Fibroblast of peridontal ligament (primary cell): ENCODE results near the gene CNIH1.
"Not testable (repeated sequence)": the region's sequence is repeated elsewhere in the genome, so short reads cannot be mapped to it uniquely, and the experiment has no call there.

ENCODE experiments used
- DNase-seq: peaks from one replicate; pipeline ENCODE4 v3.0.0-alpha.2; 2010; ENCODE audit errors: extremely low read depth

Gene CNIH1

GRCh38 chr14:54427871-54428270, 13.3 kb downstream of the CNIH1 start:
- DNase-seq = no peak

- DNase-seq = no peak
These were observed 15.5 kb downstream of the CNIH1 start for GRCh38 chr14:54425537-54426274.

GRCh38 chr14:54425068-54425467, 16.1 kb downstream of the CNIH1 start:
- DNase-seq = no peak

GRCh38 chr14:54424479-54424901, 16.7 kb downstream of the CNIH1 start:
- DNase-seq = no peak

GRCh38 chr14:54423991-54424390, 17.2 kb downstream of the CNIH1 start:
- DNase-seq = no peak

DNA sequence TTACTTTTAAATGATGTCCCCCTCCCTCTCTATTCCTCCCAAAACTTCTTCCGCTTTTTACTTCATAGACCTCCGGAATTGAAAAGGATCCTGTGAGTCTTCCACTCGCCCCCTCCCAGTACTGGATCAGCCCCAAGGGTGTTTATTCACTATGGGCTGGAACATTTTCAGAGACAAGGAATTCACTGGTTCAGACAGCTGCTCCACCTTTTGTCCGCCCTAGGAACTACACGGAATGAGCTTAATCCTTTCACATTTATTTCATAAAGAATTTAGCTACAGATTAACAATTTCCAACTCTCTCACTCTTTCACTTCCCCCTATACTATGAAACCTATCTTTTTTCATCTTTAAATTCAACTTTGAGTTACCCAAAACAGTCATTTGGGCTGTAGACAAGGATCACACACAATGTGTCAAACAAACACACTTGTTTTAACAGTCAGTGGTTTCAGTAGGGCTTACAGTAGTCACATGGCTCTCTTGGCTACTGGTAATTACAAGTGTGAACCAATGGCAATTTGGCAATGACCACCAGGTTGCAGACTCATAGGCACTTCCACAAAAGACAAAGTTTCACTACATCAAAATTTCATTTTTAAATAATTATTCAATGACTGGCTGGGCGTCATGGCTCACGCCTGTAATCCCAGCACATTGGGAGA, 20.6 kb downstream of the CNIH1 start:
- DNase-seq = peak; percentile 73

DNA sequence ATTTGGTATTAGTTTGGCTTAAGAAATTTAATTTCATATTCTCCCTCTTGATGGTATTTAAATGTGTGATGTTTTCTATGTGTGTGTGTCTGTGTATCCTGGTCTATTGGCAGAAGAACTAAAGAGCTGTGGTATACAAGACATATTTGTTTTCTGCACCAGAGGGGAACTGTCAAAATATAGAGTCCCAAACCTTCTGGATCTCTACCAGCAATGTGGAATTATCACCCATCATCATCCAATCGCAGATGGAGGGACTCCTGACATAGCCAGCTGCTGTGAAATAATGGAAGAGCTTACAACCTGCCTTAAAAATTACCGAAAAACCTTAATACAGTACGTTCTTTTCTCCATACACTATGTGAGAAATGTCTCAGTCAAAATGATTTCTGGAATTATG, 29.8 kb downstream of the CNIH1 start:
- DNase-seq = no peak

- no peak for DNase-seq
These were observed 31.0 kb downstream of the CNIH1 start for GRCh38 chr14:54410215-54410614.

GRCh38 chr14:54403401-54404005, 37.7 kb downstream of the CNIH1 start:
- DNase-seq = peak; percentile 71

DNA sequence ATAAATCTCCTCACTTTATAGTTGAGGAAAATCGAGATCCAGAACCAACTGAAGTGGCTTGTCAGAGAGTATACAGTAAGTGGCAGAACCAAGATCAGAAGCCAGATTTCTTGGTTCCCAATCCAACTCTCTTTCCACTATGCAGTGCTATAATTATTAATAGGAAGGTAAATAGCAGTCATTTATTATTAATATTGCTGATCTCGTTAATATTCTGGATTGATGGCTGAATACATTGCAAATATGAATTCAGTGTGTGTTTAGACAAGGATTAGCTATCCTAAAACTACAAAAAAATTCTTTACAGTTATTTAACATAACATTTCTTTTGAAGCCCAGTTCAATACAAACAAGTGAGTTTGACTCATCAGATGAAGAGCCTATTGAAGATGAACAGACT, 41.6 kb downstream of the CNIH1 start:
- DNase-seq = no peak

GRCh38 chr14:54396493-54397335, 44.5 kb downstream of the CNIH1 start, which contains the start of gene CDKN3:
CDKN3 (plus strand) TSS chr14:54397007; CDS start chr14:54397069, 62 bp downstream.
- DNase-seq = peak; percentile 98

DNA sequence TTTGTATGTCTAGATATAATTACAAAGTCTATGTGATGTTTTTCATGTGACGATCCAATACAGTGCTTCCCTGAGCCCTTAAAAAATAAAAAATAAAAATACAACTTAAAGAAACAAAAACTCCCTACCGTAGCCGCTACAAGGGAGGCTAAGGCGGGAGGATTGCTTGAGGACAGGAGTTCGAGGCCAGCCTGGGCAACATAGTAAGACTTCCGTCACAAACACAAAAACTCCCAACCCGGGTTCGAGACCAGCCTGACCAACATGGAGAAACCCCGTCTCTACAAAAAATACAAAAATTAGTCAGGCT, 45.0 kb downstream of the CNIH1 start:
- no peak for DNase-seq

DNA sequence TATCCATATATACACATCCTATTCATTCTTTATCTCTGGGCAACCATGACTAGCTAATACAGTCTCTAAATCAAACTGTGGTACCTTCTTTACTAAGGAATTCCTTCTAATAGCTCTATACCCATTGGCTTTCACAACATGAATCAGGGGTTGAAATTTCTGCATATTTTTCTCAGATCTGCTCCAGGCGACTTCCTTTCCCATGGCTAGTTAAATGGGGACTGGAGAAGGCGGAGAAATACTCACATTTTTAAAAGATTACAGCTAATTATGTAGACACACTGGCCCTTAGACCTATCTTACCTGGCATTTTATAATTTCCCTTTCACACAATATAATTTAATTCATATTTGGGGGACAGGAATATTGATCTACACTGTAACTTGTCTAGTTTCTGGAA, 45.5 kb downstream of the CNIH1 start:
- DNase-seq = no peak

DNA sequence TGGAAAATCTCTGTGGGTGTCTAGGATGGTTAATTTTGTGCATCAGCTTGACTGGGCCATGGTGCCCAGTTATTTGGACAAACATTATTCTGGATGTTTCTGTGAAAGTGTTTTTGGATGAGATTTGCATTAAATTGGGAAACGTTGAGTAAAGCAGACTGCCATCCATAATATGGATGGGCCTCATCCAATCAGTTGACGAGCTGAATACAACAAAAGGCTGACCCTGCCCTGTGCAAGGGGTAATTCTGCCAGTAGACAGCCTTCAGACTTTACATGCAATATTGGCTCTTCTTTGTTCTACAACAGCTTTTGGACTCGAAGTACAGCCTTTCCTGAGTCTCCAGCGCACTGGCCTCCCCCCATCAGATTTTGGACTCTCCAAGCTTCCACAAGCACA, 45.9 kb downstream of the CNIH1 start:
- DNase-seq = no peak

- DNase-seq = no peak
These were observed 46.6 kb downstream of the CNIH1 start for GRCh38 chr14:54394596-54394995.

GRCh38 chr14:54392986-54393884, 47.9 kb downstream of the CNIH1 start:
- not testable (repeated sequence) for DNase-seq

- no peak for DNase-seq
These were observed 48.9 kb downstream of the CNIH1 start for GRCh38 chr14:54392131-54392859.

DNA sequence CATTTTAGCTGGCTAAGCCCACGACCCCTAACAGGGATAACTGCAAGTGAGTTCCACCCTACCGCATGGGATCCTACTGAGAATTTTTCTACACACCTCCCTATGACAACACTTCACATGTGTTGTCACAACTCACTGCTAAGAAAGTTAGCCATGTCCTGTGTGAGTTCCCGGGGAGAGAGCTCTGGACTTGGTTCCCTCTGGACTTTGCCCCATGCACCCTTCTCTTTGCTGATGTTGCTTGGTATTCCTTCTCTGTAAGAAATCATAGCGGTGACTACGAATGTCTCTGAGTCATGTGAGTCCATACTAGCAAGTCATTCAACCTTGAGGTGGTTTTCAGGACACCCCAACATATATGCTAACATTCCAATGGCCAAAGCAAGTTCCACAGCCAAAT, 53.8 kb downstream of the CNIH1 start:
- no peak for DNase-seq

DNA sequence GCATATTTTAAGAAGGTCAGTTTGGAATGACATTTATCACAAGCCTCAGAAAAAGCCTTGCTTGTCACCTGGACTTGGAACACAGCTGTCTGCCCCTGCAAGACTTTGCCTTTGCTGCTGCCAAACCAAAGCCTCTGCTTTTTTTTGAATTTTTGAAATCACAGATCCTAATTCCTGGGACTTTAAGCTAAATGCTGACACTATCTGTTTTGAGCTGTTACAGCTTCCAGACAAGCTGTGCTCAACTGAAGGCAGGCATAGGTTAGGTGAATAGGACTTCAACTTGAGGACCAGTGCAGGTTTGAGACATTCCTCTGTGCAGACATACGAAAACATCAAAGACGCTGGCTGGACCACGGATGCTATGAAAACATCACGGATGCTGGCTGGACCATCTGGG, 55.6 kb downstream of the CNIH1 start:
- no peak for DNase-seq

GRCh38 chr14:54383835-54384234, 57.3 kb downstream of the CNIH1 start:
- DNase-seq = no peak

- DNase-seq = no peak
These were observed 59.4 kb downstream of the CNIH1 start for GRCh38 chr14:54381821-54382220.
